Epithelial cell of proximal tubule (primary cell): ENCODE measurements around the gene ECM1. TPM values are rescaled to one million over a fixed set of nuclear protein-coding genes. Genes with fewer than 3 reads are reported as not detected.
A peak's percentile ranks its signal among the peaks of the same experiment; 100 is the strongest.

Source experiments
- DNase-seq: peaks from one replicate; pipeline ENCODE4 v3.0.0-alpha.2; 2011; ENCODE audit warnings: low read depth
- H3K4me3 ChIP-seq: 2 replicates; pipeline ENCODE4 v1.5.1; 2011; ENCODE audit warnings: low read depth, mild to moderate bottlenecking, low read length
- CTCF ChIP-seq: conservative IDR thresholded peaks from 2 replicates; pipeline ENCODE4 v1.5.1; 2012; ENCODE audit warnings: low read depth, mild to moderate bottlenecking, low read length
- total RNA-seq: library from RNA; depleted of rRNA; stranded (reverse); fragments of >200 nt; gene quantifications from 2 replicates; pipeline ENCODE4 v1.2.3, GENCODE V29; 2015

The ECM1 gene
- total RNA-seq, 1 donor from 2014 or later = 13.1 TPM

GRCh38 chr1:150549496-150550221 is 41.8 kb downstream of the ECM1 start:
- TF ChIP-seq CTCF = peak; percentile 35
- peak overlapping the region; percentile 64 for H3K4me3 ChIP-seq
- no peak for DNase-seq

GRCh38 chr1:150550222-150551050 is 42.5 kb downstream of the ECM1 start:
- H3K4me3 ChIP-seq = peak overlapping the region; percentile 64
- no peak for TF ChIP-seq CTCF
- DNase-seq = no peak

GRCh38 chr1:150551051-150551783 is 43.3 kb downstream of the ECM1 start:
- H3K4me3 ChIP-seq = no peak overlapping the region
- no peak for DNase-seq
- TF ChIP-seq CTCF = no peak

- DNase-seq = no peak
- H3K4me3 ChIP-seq = no peak overlapping the region
- no peak for TF ChIP-seq CTCF
These were observed 43.8 kb downstream of the ECM1 start for GRCh38 chr1:150551784-150552127.

GRCh38 chr1:150552128-150552910 is 44.4 kb downstream of the ECM1 start:
- no peak for TF ChIP-seq CTCF
- DNase-seq = no peak
- no peak overlapping the region for H3K4me3 ChIP-seq

GRCh38 chr1:150552911-150553289 is 45.0 kb downstream of the ECM1 start:
- TF ChIP-seq CTCF = no peak
- no peak overlapping the region for H3K4me3 ChIP-seq
- DNase-seq = no peak
